HEK293 (cell line): ENCODE data around the gene SLC25A30.
A peak's percentile ranks its signal among the peaks of the same experiment; 100 is the strongest.

Experiments
- CTCF ChIA-PET: fragments of 350-600 bp; formaldehyde crosslinking; extraction: SDS; loops from one replicate; lab custom pipeline; 2021; ENCODE audit warnings: antibody characterized with exemption; lab: Yijun Ruan, JAX
- POLR2A ChIA-PET: fragments of 300-600 bp; formaldehyde crosslinking; extraction: SDS; loops from one replicate; lab custom pipeline; 2020; ENCODE audit warnings: antibody characterized with exemption, inconsistent platforms; lab: Yijun Ruan, JAX
- H3K27ac ChIP-seq: fragments of 200-500 bp; sonication (Bioruptor generic); 2 replicates; pipeline ENCODE4 v1.5.1; 2014; ENCODE audit warnings: low read depth, low read length, control low read depth, inconsistent platforms; ENCODE audit errors: extremely low read depth
- H3K36me3 ChIP-seq, 2 experiments: fragments of 200-500 bp in 1 of 2; sonication (Bioruptor generic) in 1 of 2; 1 replicate in 1 of 2; 2 replicates in 1 of 2; pipeline ENCODE4 v1.5.1; 2014 to 2017; ENCODE audit warnings: inconsistent platforms in 2 of 2, low read length in 2 of 2; ENCODE audit not compliant: control insufficient read depth in 2 of 2, insufficient read depth in 1 of 2
- H3K4me1 ChIP-seq: fragments of 200-500 bp; sonication (Bioruptor generic); 2 replicates; pipeline ENCODE4 v1.5.1; 2014; ENCODE audit warnings: mild to moderate bottlenecking, low read length, inconsistent platforms; ENCODE audit not compliant: control insufficient read depth, insufficient read depth
- H3K4me3 ChIP-seq: 2 replicates; pipeline ENCODE4 v1.5.1; 2011; ENCODE audit warnings: low read depth, mild to moderate bottlenecking, control low read depth, low read length, moderate library complexity
- H3K9me3 ChIP-seq: fragments of 200-500 bp; sonication (Bioruptor generic); 2 replicates; pipeline ENCODE4 v1.5.1; 2014; ENCODE audit warnings: low read depth, low read length, inconsistent platforms; ENCODE audit not compliant: control insufficient read depth, insufficient read depth
- GFI1B ChIP-seq: fragments of 450-650 bp; formaldehyde crosslinking; IDR thresholded peaks from 2 replicates; pipeline ENCODE4 v1.5.1; 2016; ENCODE audit warnings: missing biosample characterization, missing genetic modification characterization
- IKZF3 ChIP-seq: fragments of 450-650 bp; IDR thresholded peaks from 2 replicates; pipeline ENCODE4 v1.5.0; 2018; ENCODE audit warnings: missing biosample characterization, mild to moderate bottlenecking, missing genetic modification characterization, moderate library complexity
- KLF10 ChIP-seq: fragments of 450-650 bp; IDR thresholded peaks from 2 replicates; pipeline ENCODE4 v1.5.1; 2018; ENCODE audit warnings: missing biosample characterization, mild to moderate bottlenecking, missing genetic modification characterization
- SP7 ChIP-seq: fragments of 450-650 bp; formaldehyde crosslinking; IDR thresholded peaks from 2 replicates; pipeline ENCODE4 v1.5.1; 2016; ENCODE audit warnings: missing biosample characterization, missing genetic modification characterization
- ZBTB17 ChIP-seq: fragments of 450-650 bp; formaldehyde crosslinking; IDR thresholded peaks from 2 replicates; pipeline ENCODE4 v1.5.1; 2016; ENCODE audit warnings: missing biosample characterization, missing genetic modification characterization
- ZFP3 ChIP-seq: fragments of 450-650 bp; formaldehyde crosslinking; IDR thresholded peaks from 2 replicates; pipeline ENCODE4 v1.5.1; 2016; ENCODE audit warnings: low read depth, missing biosample characterization, missing genetic modification characterization
- ZFP69B ChIP-seq: fragments of 450-650 bp; formaldehyde crosslinking; IDR thresholded peaks from 2 replicates; pipeline ENCODE4 v1.5.1; 2016; ENCODE audit warnings: missing biosample characterization, missing genetic modification characterization
- ZNF155 ChIP-seq: fragments of 450-650 bp; formaldehyde crosslinking; IDR thresholded peaks from 2 replicates; pipeline ENCODE4 v1.5.1; 2016; ENCODE audit warnings: missing biosample characterization, missing genetic modification characterization
- ZNF175 ChIP-seq: fragments of 450-650 bp; formaldehyde crosslinking; IDR thresholded peaks from 2 replicates; pipeline ENCODE4 v1.5.1; 2016; ENCODE audit warnings: missing biosample characterization, missing genetic modification characterization
- ZNF214 ChIP-seq: fragments of 450-650 bp; formaldehyde crosslinking; IDR thresholded peaks from 2 replicates; pipeline ENCODE4 v1.5.1; 2017; ENCODE audit warnings: missing biosample characterization, mild to moderate bottlenecking, missing genetic modification characterization, borderline replicate concordance
- ZNF274 ChIP-seq, 2 experiments: fragments of 200-500 bp in 1 of 2; fragments of 450-650 bp in 1 of 2; sonication (Bioruptor generic) in 1 of 2; formaldehyde crosslinking in 1 of 2; IDR thresholded peaks; 2 replicates each; pipeline versions ENCODE4 v1.5.1 to v1.6.1; 2014 to 2016; ENCODE audit warnings: borderline replicate concordance in 1 of 2, inconsistent platforms in 1 of 2, low read length in 1 of 2, missing biosample characterization in 1 of 2, missing genetic modification characterization in 1 of 2
- ZNF394 ChIP-seq: fragments of 450-650 bp; formaldehyde crosslinking; IDR thresholded peaks from 2 replicates; pipeline ENCODE4 v1.5.1; 2016; ENCODE audit warnings: missing biosample characterization, missing genetic modification characterization, mild to moderate bottlenecking, moderate library complexity, borderline replicate concordance
- ZNF48 ChIP-seq: fragments of 450-650 bp; formaldehyde crosslinking; IDR thresholded peaks from 2 replicates; pipeline ENCODE4 v1.5.1; 2016; ENCODE audit warnings: missing biosample characterization, missing genetic modification characterization
- ZNF521 ChIP-seq: fragments of 450-650 bp; formaldehyde crosslinking; IDR thresholded peaks from 2 replicates; pipeline ENCODE4 v1.5.1; 2017; ENCODE audit warnings: missing biosample characterization, mild to moderate bottlenecking, missing genetic modification characterization
- ZNF529 ChIP-seq: fragments of 450-650 bp; formaldehyde crosslinking; IDR thresholded peaks from 2 replicates; pipeline ENCODE4 v1.5.1; 2017; ENCODE audit warnings: missing genetic modification characterization, missing biosample characterization; ENCODE audit not compliant: insufficient replicate concordance
- ZNF548 ChIP-seq: fragments of 450-650 bp; formaldehyde crosslinking; IDR thresholded peaks from 2 replicates; pipeline ENCODE4 v1.5.1; 2016; ENCODE audit warnings: missing biosample characterization, missing genetic modification characterization
- ZNF549 ChIP-seq: fragments of 450-650 bp; IDR thresholded peaks from 2 replicates; pipeline ENCODE4 v1.5.1; 2018; ENCODE audit warnings: missing biosample characterization, missing genetic modification characterization, mild to moderate bottlenecking, inconsistent platforms, moderate library complexity
- ZNF626 ChIP-seq: fragments of 450-650 bp; sonication (Bioruptor Pico); formaldehyde crosslinking; IDR thresholded peaks from 2 replicates; pipeline ENCODE4 v1.5.1; 2018; ENCODE audit warnings: missing biosample characterization, missing genetic modification characterization, inconsistent platforms
- ZNF629 ChIP-seq: fragments of 450-650 bp; formaldehyde crosslinking; IDR thresholded peaks from 2 replicates; pipeline ENCODE4 v1.5.1; 2017; ENCODE audit warnings: missing biosample characterization, missing genetic modification characterization
- ZNF747 ChIP-seq: fragments of 450-650 bp; formaldehyde crosslinking; IDR thresholded peaks from 2 replicates; pipeline ENCODE4 v1.5.1; 2016; ENCODE audit warnings: missing biosample characterization, missing genetic modification characterization
- ZNF791 ChIP-seq: fragments of 450-650 bp; formaldehyde crosslinking; IDR thresholded peaks from 2 replicates; pipeline ENCODE4 v1.5.1; 2016; ENCODE audit warnings: missing biosample characterization, missing genetic modification characterization
- ZXDB ChIP-seq: fragments of 450-650 bp; formaldehyde crosslinking; IDR thresholded peaks from 2 replicates; pipeline ENCODE4 v1.5.1; 2016; ENCODE audit warnings: missing biosample characterization, missing genetic modification characterization
- TF ChIP-seq, protein P1 (sequence below): fragments of 450-650 bp; formaldehyde crosslinking; IDR thresholded peaks from 2 replicates; pipeline ENCODE4 v1.5.1; 2016; ENCODE audit warnings: missing biosample characterization, missing genetic modification characterization, low read depth
- TF ChIP-seq, protein P2 (sequence below): fragments of 450-650 bp; formaldehyde crosslinking; conservative IDR thresholded peaks from 2 replicates; pipeline ENCODE4 v1.5.1; 2016; ENCODE audit warnings: low read depth, missing biosample characterization, missing genetic modification characterization
- TF ChIP-seq, protein P3 (sequence below): fragments of 450-650 bp; formaldehyde crosslinking; IDR thresholded peaks from 2 replicates; pipeline ENCODE4 v1.5.1; 2017; ENCODE audit warnings: missing biosample characterization, missing genetic modification characterization

The SLC25A30 gene

DNA sequence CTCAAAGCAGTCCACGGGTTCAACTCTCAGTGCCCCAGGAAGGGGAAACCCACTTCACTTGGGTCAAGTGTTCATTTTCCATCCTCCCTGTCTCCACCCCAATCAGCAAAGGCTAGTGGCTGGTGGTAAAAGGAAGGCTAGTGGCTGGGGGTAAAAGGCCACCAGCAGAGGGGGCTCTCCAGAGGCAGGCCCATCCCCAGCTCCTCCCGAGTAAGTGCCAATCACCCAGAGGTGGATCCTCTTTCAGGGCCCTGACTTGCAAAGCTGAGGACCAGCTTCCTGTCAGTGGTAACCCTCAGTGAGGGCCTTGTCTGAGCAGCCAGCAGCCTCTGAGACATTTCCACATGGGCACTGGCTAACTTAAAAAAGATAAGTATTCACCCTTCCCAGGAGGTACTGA is 55.2 kb downstream of the SLC25A30 start:
- ChIA-PET POLR2A (no interaction called here), CTCF (no interaction called here)
- no peaks in the 10 kb centered on the region for H3K4me1 ChIP-seq
- no peak overlapping the region for H3K4me3 ChIP-seq
- H3K9me3 ChIP-seq = no peaks in the 10 kb centered on the region
- no peak overlapping the region for H3K27ac ChIP-seq
- H3K36me3 ChIP-seq = no peaks in the 10 kb centered on the region
- TF ChIP-seq ZNF48 (no peak), ZNF274 (IDR thresholded peaks at IDR 0.05; ENCODE audit: low read length) (no peak), ZNF274 (tag by site-specific recombination; IDR thresholded peaks at IDR 0.05; ENCODE audit: borderline replicate concordance) (no peak), ZNF549 (tag by site-specific recombination) (no peak), ZNF175 (tag by site-specific recombination) (no peak), ZNF747 (no peak), ZNF791 (tag by site-specific recombination) (no peak), ZNF626 (tag by site-specific recombination) (no peak)
- TF ChIP-seq, protein P1, sequence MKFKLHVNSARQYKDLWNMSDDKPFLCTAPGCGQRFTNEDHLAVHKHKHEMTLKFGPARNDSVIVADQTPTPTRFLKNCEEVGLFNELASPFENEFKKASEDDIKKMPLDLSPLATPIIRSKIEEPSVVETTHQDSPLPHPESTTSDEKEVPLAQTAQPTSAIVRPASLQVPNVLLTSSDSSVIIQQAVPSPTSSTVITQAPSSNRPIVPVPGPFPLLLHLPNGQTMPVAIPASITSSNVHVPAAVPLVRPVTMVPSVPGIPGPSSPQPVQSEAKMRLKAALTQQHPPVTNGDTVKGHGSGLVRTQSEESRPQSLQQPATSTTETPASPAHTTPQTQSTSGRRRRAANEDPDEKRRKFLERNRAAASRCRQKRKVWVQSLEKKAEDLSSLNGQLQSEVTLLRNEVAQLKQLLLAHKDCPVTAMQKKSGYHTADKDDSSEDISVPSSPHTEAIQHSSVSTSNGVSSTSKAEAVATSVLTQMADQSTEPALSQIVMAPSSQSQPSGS (tag by site-specific recombination) = no peak

DNA sequence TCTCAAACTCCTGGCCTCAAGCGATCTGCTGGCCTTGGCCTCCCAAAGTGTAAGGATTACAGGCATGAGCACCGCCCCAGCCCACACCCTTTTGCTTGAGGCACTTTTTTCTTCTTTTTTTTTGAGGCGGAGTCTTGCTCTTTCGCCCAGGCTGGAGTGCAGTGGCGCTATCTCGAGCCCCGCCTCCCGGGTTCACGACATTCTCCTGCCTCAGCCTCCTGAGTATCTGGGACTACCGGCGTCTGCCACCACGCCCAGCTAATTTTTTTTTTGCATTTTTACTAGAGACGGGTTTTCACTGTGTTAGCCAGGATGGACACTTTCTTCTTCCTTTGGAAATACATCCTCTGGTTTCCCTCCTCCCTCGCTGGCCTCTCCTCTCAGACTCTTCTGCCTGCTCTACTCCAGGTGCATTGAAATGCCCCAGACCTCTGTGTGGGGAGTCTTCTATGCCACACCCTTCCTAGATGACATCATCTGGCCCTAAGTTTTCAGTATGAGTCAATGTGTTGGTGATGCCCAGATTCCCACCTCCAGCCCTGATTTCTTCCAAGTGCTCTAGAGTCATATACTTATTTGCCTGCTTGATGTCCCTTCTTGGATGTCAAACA is 56.5 kb downstream of the SLC25A30 start:
- no peak overlapping the region; the same call in 1 of the 2 replicates for H3K27ac ChIP-seq
- POLR2A ChIA-PET = no interaction called here
- 0 out of 2 replicates have a peak, but pooled peaks have one; percentile 31 for TF ChIP-seq ZFP69B
- no peak for TF ChIP-seq ZNF548 (tag by site-specific recombination)
- peak; percentile 50; the same call in 1 of the 2 replicates for TF ChIP-seq SP7
- TF ChIP-seq, protein P2, sequence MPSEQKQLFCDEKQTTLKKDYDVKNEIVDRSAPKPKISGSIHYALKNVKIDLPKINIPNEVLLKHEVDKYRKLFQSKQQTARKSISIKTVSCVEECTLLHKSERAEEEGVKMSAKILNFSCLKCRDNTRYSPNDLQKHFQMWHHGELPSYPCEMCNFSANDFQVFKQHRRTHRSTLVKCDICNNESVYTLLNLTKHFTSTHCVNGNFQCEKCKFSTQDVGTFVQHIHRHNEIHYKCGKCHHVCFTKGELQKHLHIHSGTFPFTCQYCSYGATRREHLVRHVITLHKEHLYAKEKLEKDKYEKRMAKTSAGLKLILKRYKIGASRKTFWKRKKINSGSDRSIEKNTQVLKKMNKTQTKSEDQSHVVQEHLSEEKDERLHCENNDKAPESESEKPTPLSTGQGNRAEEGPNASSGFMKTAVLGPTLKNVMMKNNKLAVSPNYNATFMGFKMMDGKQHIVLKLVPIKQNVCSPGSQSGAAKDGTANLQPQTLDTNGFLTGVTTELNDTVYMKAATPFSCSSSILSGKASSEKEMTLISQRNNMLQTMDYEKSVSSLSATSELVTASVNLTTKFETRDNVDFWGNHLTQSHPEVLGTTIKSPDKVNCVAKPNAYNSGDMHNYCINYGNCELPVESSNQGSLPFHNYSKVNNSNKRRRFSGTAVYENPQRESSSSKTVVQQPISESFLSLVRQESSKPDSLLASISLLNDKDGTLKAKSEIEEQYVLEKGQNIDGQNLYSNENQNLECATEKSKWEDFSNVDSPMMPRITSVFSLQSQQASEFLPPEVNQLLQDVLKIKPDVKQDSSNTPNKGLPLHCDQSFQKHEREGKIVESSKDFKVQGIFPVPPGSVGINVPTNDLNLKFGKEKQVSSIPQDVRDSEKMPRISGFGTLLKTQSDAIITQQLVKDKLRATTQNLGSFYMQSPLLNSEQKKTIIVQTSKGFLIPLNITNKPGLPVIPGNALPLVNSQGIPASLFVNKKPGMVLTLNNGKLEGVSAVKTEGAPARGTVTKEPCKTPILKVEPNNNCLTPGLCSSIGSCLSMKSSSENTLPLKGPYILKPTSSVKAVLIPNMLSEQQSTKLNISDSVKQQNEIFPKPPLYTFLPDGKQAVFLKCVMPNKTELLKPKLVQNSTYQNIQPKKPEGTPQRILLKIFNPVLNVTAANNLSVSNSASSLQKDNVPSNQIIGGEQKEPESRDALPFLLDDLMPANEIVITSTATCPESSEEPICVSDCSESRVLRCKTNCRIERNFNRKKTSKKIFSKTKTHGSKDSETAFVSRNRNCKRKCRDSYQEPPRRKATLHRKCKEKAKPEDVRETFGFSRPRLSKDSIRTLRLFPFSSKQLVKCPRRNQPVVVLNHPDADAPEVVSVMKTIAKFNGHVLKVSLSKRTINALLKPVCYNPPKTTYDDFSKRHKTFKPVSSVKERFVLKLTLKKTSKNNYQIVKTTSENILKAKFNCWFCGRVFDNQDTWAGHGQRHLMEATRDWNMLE (tag by site-specific recombination) = no peak
- TF ChIP-seq ZNF394 = peak; percentile 34; the same call in 1 of the 2 replicates
- TF ChIP-seq GFI1B = peak; percentile 91
- TF ChIP-seq, protein P3, sequence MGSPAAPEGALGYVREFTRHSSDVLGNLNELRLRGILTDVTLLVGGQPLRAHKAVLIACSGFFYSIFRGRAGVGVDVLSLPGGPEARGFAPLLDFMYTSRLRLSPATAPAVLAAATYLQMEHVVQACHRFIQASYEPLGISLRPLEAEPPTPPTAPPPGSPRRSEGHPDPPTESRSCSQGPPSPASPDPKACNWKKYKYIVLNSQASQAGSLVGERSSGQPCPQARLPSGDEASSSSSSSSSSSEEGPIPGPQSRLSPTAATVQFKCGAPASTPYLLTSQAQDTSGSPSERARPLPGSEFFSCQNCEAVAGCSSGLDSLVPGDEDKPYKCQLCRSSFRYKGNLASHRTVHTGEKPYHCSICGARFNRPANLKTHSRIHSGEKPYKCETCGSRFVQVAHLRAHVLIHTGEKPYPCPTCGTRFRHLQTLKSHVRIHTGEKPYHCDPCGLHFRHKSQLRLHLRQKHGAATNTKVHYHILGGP (tag by site-specific recombination) = no peak
- no peak for TF ChIP-seq ZNF529
- no peak for TF ChIP-seq ZNF791 (tag by site-specific recombination)
- no peak for TF ChIP-seq ZXDB (tag by site-specific recombination)
- TF ChIP-seq ZFP3 (tag by site-specific recombination) = no peak
- TF ChIP-seq ZBTB17 (tag by site-specific recombination) = 0 out of 2 replicates have a peak, but pooled peaks have one; percentile 16
- TF ChIP-seq ZNF155 (tag by site-specific recombination) = no peak
- no peak for TF ChIP-seq ZNF521 (tag by site-specific recombination)
- TF ChIP-seq ZNF214 (tag by site-specific recombination) = no peak
- TF ChIP-seq ZNF629 (tag by site-specific recombination) = peak; percentile 92
- TF ChIP-seq KLF10 = peak; percentile 83
- TF ChIP-seq IKZF3 = no peak

More for the DNA sequence above, 56.5 kb downstream of the SLC25A30 start:
- CTCF ChIA-PET = interaction anchor here (0.7 kb wide), 1 partner anchor 221 kb away, joined by 3 read pairs; no protein-coding TSS in a partner anchor
- Histone ChIP-seq H3K4me1 (no peaks in the 10 kb centered on the region), H3K9me3 (no peaks in the 10 kb centered on the region), H3K4me3 (no peak overlapping the region; the same call in 1 of the 2 replicates), H3K36me3 (peaks cover 0 to 3% of the 10 kb centered on the region in 2 experiments; a peak in 1 of 3 replicates)
